Choroid plexus epithelial cell (primary cell): ENCODE data around the gene PA2G4.

Experiments
- DNase-seq: peaks from one replicate; pipeline ENCODE4 v3.0.0-alpha.2; 2010; ENCODE audit warnings: low read depth
- H3K4me3 ChIP-seq: 2 replicates; pipeline ENCODE4 v1.5.1; 2011; ENCODE audit warnings: low read depth, mild to moderate bottlenecking, control low read depth, low read length, moderate library complexity
- CTCF ChIP-seq: conservative IDR thresholded peaks from 2 replicates; pipeline ENCODE4 v1.5.1; 2011; ENCODE audit warnings: low read depth, mild to moderate bottlenecking, control low read depth, inconsistent platforms, low read length, moderate library complexity

PA2G4 gene

DNA sequence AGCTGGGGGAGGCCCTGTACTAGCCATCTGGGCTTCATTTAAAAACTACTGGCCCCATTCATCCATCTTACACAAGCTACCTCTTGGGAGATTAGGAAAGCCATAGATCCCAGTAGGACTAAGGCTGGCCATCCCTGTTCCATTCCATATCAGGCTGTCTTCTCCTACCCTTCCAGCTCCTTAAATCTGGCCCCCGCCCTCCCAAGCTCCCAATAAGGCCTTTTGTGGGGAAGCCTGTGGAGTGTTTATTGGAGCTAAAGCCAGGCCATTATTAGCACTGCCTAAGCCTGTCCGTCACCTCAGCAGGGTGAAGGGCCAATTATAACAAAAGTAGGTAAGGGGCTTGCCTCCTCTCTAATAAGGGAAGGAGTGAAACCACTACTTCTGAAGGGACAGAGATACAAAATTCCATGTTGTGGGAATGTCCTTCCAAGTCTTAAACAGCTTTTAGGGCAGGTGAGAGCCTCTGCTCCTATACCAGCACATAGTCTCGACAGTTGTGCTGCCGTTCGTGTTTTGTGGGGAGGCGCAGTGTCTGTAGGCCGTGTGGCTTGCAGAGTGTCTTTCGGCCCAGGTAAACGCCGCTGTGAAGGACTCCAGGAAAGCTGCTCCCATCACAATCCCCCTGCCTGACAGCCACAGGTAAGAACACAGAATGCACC lies 57.5 kb downstream of the PA2G4 start:
- TF ChIP-seq CTCF = no peak
- no peak for DNase-seq
- H3K4me3 ChIP-seq = no peak overlapping the region

DNA sequence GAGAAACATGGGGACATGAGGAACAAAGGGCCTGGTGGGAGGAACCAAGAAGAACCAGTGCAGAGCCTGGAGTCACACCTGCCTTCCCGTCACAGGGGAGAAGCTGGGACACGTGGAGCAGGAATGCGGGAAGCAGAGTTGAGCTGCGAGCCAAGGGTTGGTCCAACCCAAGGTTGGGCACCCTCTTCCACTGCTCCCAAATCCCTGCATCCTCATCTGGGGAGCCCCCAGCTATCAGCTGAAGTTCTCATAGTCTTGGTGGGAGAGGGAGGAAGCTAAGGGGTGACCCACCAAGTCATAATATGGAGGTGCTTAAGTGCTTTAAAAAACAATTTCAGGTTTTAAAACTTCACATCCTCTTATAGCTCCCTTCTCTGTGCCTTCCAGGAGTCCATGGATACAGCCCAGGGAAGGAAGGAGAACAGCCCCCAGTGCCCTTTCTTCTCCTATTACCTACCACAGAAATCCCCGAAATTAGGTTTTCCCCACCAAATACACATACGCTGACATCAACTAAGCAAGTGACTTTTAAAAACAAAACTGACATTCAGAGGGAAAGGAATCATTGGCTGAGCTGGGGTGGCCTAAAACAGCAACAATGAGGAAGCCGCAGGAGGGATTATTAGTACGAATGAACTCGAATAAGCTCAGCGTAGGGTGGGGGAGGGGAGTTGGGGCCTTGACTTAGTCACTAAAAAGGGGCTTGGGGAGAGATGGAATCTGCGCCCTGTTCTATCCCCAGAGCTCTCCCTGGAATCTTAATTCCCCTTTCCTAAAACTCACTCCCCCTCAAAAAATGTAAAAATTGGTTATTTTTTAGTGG lies 58.3 kb downstream of the PA2G4 start:
- no peak overlapping the region for H3K4me3 ChIP-seq

More for the DNA sequence above, 58.3 kb downstream of the PA2G4 start:
- TF ChIP-seq CTCF = no peak
- DNase-seq = no peak
